Stomach (tissue), 4 donors: ENCODE data around the gene CD109.
A peak's percentile ranks its signal among the peaks of the same experiment; 100 is the strongest.

Experiments
- EP300 ChIP-seq: sonication (generic); formaldehyde crosslinking; IDR thresholded peaks from one replicate; pipeline ENCODE4 v1.6.1; 2017; ENCODE audit warnings: antibody characterized with exemption
- POLR2A ChIP-seq, 4 donors: fragments of 450-650 bp; IDR thresholded peaks; one replicate each; pipeline ENCODE4 v1.6.1; 2016; ENCODE audit warnings: antibody characterized with exemption in 4 of 4, control low read depth in 2 of 4, mild to moderate bottlenecking in 1 of 4, moderate library complexity in 1 of 4
- TF ChIP-seq, protein P1 (sequence below), 7 experiments: fragments of 450-650 bp in 4 of 7; fragments of 200-600 bp in 3 of 7; sonication (generic) in 3 of 7; IDR thresholded peaks; one replicate each; pipeline ENCODE4 v1.5.1; 2016 to 2019; ENCODE audit warnings: antibody characterized with exemption in 7 of 7, control low read depth in 2 of 7, mild to moderate bottlenecking in 1 of 7

DNA sequence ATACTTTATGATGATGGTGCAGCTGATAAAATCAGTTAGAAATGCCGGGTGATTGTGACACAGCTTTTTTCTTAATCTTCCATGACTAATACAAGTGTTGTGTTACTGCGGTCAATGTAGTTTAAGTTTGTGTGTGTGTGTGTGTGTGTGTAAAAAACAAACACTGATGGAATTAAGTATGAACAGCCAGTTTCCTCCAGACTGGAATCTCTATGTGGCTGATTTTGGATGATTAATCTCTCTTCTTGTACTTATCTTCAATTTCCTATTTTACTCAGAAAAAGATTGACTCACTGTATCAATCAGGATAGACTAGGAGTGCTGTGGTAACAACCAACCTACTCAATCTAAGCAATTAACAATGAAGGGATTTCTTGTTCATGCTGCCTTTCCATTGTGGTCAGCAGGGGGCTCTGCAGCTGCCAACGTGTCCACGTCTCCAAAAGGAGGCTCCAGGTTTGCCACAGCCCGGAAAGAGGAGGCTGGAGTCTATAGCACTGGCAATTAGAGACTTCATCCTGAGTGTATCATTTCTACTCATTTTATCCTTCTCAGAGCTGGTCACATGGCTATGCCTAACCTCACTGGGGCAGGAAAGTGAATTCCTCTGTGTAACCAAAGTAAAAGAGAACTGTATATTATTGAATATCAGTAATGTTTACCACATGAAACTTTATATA lies 107.7 kb downstream of the CD109 start:
- TF ChIP-seq, protein P1, sequence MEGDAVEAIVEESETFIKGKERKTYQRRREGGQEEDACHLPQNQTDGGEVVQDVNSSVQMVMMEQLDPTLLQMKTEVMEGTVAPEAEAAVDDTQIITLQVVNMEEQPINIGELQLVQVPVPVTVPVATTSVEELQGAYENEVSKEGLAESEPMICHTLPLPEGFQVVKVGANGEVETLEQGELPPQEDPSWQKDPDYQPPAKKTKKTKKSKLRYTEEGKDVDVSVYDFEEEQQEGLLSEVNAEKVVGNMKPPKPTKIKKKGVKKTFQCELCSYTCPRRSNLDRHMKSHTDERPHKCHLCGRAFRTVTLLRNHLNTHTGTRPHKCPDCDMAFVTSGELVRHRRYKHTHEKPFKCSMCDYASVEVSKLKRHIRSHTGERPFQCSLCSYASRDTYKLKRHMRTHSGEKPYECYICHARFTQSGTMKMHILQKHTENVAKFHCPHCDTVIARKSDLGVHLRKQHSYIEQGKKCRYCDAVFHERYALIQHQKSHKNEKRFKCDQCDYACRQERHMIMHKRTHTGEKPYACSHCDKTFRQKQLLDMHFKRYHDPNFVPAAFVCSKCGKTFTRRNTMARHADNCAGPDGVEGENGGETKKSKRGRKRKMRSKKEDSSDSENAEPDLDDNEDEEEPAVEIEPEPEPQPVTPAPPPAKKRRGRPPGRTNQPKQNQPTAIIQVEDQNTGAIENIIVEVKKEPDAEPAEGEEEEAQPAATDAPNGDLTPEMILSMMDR (IDR thresholded peaks at IDR 0.05) = peak in 3 of 7 experiments; percentile 8 to 28 (median 8)
- TF ChIP-seq POLR2A (IDR thresholded peaks at IDR 0.05) (no peak), EP300 (no peak)
